Body of pancreas (tissue), 4 donors: Measurements from ENCODE around the gene UNC80. TPM values are rescaled to one million over a fixed set of nuclear protein-coding genes. Genes with fewer than 3 reads are reported as not detected.

Experiments
- ATAC-seq: fragments of 150-250 bp; one replicate; pipeline ENCODE4 v1.9.1; 2016
- DNase-seq, 4 donors: peaks; one replicate each; pipeline ENCODE4 v3.0.0-alpha.2; 2019
- H3K27ac ChIP-seq, 4 donors: fragments of 200-600 bp; sonication (generic); 1 replicate in 3 of 4; 2 replicates in 1 of 4; pipeline versions ENCODE4 v1.5.1 to v1.6.1; 2016 to 2019; ENCODE audit warnings: mild to moderate bottlenecking in 1 of 4, mixed read lengths in 1 of 4, moderate library complexity in 1 of 4
- H3K27me3 ChIP-seq, 2 donors: fragments of 200-600 bp; sonication (generic); one replicate each; pipeline ENCODE4 v1.6.0; 2016; ENCODE audit warnings: mild to moderate bottlenecking in 1 of 2
- H3K36me3 ChIP-seq, 2 donors: fragments of 200-600 bp; sonication (generic); replicated peaks in 1 of 2; 2 replicates each; pipeline ENCODE4 v1.5.1; 2016; ENCODE audit warnings: low read depth in 2 of 2; ENCODE audit not compliant: insufficient read depth in 1 of 2
- H3K4me1 ChIP-seq: fragments of 200-600 bp; sonication (generic); one replicate; pipeline ENCODE4 v1.6.0; 2016
- H3K4me3 ChIP-seq, 2 donors: fragments of 200-600 bp; sonication (generic); 1 replicate in 1 of 2; 2 replicates in 1 of 2; pipeline ENCODE4 v1.5.1; 2016 to 2019
- H3K9me3 ChIP-seq, 3 donors: fragments of 200-600 bp; sonication (generic); 1 replicate in 2 of 3; 2 replicates in 1 of 3; pipeline ENCODE4 v1.5.1; 2016
- POLR2A ChIP-seq, 3 donors: fragments of 450-650 bp; IDR thresholded peaks; one replicate each; pipeline ENCODE4 v1.6.1; 2016; ENCODE audit warnings: antibody characterized with exemption in 3 of 3, mild to moderate bottlenecking in 2 of 3
- WGBS, 2 donors: methylation state at CpG; one replicate each; pipeline ENCODE4 v1.1.5; 2017; 5-methylcytosine and 5-hydroxymethylcytosine counted together
- intact Hi-C: fragments of 100-400 bp; cut with DNase I; formaldehyde crosslinking; loops from one replicate; pipeline ENCODE4 v1.15.1; 2023
- total RNA-seq, 2 donors: library from RNA; depleted of rRNA; stranded (reverse); fragments of >200 nt; gene quantifications; one replicate each; pipeline ENCODE4 v1.1.0, GENCODE V29; 2016
- TF ChIP-seq, protein P1 (sequence below), 7 experiments: fragments of 450-650 bp in 4 of 7; fragments of 200-600 bp in 3 of 7; sonication (generic) in 3 of 7; IDR thresholded peaks; one replicate each; pipeline ENCODE4 v1.5.1; 2016 to 2019; ENCODE audit warnings: antibody characterized with exemption in 7 of 7

UNC80 gene
- total RNA-seq, 2 donors from 2014 or later, result 1.8 to 4.0 TPM

DNA sequence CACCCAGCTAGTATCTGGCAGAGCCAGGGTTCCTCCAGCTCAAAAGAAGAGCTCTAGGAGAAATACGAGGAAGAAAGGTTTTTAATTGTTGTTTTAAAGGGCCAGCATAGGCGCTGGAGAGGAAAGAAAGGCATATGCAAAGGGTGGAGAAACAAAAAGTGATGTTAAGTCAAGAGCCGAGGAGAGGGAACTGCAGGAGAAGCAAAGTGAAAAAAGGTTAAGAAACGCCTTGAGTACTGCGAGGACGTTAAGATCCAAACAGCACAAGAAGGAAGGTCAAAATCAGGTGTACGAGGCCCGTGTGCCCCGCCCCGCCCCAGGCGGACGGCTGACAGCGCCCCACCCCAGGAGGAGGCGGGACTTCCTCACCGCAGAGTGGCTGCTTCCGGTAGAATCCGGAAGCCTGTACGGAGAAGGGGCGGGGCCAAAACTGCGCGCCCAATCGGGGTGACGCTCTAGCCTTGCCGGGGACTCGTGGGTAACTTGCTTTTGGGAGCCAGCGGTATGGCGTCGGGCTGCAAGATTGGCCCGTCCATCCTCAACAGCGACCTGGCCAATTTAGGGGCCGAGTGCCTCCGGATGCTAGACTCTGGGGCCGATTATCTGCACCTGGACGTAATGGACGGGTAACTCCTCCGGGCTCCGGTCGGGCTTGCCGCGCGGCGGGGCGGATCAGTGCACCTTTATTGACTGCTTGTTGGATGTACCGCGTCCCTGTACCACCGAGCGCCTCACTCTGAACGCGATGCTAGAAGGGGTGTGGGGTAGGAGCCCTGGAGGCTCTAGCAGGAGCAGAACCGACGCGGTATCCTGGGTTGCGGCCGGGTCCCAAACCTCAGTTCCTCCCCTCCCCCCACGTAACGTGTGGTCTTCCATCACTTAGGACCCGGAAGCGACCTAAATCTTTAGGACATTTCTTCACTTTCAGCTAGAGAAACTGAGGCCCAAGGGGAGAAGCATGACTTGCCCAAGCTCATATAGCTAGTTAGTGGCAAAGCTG lies 230.8 kb downstream of the UNC80 start, which contains the start of gene RPE:
RPE (plus strand) TSS at position 481 of the 1,000 bp plus-strand sequence; CDS start at position 505, 24 bp downstream.
- intact Hi-C loops, result no loop called here
- peaks cover 40% of the 10 kb centered on the region for H3K4me1 ChIP-seq

DNA sequence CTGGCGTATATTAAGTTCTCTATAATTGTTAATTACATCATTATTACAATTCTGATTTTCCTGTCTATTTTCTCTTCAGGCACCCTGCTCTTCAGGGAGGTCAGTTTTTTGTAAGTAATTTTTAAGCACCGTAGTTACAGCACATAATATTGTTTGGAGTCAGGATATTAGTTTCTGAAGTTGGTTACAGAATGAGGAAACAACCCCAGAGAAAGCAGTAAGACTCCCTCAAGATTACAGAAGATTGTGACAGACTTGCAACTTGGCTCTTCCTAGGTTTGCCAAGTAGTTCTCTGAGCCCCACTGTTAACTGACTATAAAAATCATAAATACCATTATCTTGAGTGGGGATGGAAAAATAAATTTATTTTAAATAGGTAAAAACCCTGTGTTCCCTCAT lies 231.7 kb downstream of the UNC80 start:
- Histone ChIP-seq H3K27ac (no peak overlapping the region), H3K4me1 (peaks cover 40% of the 10 kb centered on the region), H3K9me3 (no peaks in the 10 kb centered on the region), H3K36me3 (no peaks in the 10 kb centered on the region), H3K4me3 (peak overlapping the region; percentile 42 to 73), H3K27me3 (no peaks in the 10 kb centered on the region)
- DNase-seq (no peak), ATAC-seq (no peak)
- intact Hi-C loops, result no loop called here
- 9 to 23% methylated on average over 2 of the region's 2 CpGs for WGBS, 2 donors
- TF ChIP-seq POLR2A (IDR thresholded peaks at IDR 0.05), result no peak
- TF ChIP-seq, protein P1, sequence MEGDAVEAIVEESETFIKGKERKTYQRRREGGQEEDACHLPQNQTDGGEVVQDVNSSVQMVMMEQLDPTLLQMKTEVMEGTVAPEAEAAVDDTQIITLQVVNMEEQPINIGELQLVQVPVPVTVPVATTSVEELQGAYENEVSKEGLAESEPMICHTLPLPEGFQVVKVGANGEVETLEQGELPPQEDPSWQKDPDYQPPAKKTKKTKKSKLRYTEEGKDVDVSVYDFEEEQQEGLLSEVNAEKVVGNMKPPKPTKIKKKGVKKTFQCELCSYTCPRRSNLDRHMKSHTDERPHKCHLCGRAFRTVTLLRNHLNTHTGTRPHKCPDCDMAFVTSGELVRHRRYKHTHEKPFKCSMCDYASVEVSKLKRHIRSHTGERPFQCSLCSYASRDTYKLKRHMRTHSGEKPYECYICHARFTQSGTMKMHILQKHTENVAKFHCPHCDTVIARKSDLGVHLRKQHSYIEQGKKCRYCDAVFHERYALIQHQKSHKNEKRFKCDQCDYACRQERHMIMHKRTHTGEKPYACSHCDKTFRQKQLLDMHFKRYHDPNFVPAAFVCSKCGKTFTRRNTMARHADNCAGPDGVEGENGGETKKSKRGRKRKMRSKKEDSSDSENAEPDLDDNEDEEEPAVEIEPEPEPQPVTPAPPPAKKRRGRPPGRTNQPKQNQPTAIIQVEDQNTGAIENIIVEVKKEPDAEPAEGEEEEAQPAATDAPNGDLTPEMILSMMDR (IDR thresholded peaks at IDR 0.05), result no peak

More for the DNA sequence above, 230.8 kb downstream of the UNC80 start, which contains the start of gene RPE:
- no peaks in the 10 kb centered on the region for H3K9me3 ChIP-seq
- peak; percentile 12 to 76 (median 66) for TF ChIP-seq POLR2A (IDR thresholded peaks at IDR 0.05)
- TF ChIP-seq, protein P1 (IDR thresholded peaks at IDR 0.05), result peak in 1 of 7 experiments; percentile 2
- DNase-seq (peak; percentile 97 to 98 (median 97)), ATAC-seq (peak; percentile 100)
- H3K27me3 ChIP-seq, result no peaks in the 10 kb centered on the region
- no peaks in the 10 kb centered on the region for H3K36me3 ChIP-seq
- peak within 1 kb of the TSS; percentile 42 to 73 for H3K4me3 ChIP-seq
- WGBS, 2 donors, result 0% methylated on average over 27 to 56 of the region's 58 CpGs
- peak within 1 kb of the TSS; percentile 60 to 83 (median 73) for H3K27ac ChIP-seq

DNA sequence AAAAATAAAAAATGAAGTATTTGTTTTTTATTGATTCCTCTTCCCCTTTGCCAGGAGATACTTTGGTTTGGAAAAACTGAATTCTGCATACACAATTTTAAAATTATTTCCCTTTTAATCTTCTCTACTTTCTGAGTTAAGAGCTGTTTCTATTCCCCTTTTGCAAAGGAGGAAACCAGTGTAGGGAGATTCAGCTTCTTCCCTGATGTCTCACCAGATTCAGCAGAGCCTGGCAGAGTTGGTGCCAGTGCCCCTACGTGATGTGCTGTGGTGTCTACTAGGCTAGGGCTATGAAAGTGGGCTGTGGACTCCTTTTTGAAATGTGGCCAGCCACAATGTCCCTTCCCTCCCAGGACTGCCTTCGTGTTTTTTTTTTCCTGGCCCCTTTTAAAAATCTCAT lies 233.2 kb downstream of the UNC80 start:
- H3K4me3 ChIP-seq, result no peak overlapping the region
- intact Hi-C loops, result no loop called here
- TF ChIP-seq POLR2A (IDR thresholded peaks at IDR 0.05), result no peak
- TF ChIP-seq, protein P1 (IDR thresholded peaks at IDR 0.05), result no peak

DNA sequence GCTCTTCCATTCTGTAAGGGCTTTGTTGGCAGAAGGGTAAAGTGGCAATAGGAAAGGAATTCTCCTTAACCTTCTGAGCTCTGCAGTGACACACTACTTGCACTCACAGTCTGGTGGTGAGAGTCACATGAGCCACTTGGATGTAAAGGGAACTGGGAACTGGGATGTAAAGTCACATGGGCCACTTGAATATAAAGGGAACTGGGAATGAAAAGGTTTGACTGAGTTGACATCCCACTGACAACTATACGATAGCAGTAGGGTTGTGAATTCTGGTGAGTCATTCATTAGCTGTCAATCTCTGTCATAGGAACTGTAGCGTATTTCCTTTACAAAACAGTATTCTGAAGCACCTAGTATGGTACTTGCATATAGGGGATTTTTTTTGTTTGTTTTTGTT lies 236.3 kb downstream of the UNC80 start:
- no peaks in the 10 kb centered on the region for H3K27me3 ChIP-seq
- no peaks in the 10 kb centered on the region for H3K9me3 ChIP-seq
- H3K4me3 ChIP-seq, result no peak overlapping the region
- no peak for DNase-seq
- ATAC-seq, result no peak
- peaks cover 38% of the 10 kb centered on the region for H3K4me1 ChIP-seq
- WGBS, 2 donors, result 81 to 94% methylated on average over 2 of the region's 2 CpGs
- no peak overlapping the region for H3K27ac ChIP-seq
- H3K36me3 ChIP-seq, result no peaks in the 10 kb centered on the region
- TF ChIP-seq, protein P1 (IDR thresholded peaks at IDR 0.05), result no peak
- no peak for TF ChIP-seq POLR2A (IDR thresholded peaks at IDR 0.05)
- intact Hi-C loops, result no loop called here

More for the DNA sequence above, 233.2 kb downstream of the UNC80 start:
- Histone ChIP-seq H3K27ac (no peak overlapping the region), H3K4me1 (peaks cover 44% of the 10 kb centered on the region), H3K9me3 (no peaks in the 10 kb centered on the region), H3K36me3 (no peaks in the 10 kb centered on the region), H3K27me3 (no peaks in the 10 kb centered on the region)
- DNase-seq, result no peak
- no peak for ATAC-seq
- 42 to 59% methylated on average over 2 of the region's 2 CpGs for whole genome bisulfite sequencing, 2 donors
